Measurements from ENCODE around the gene EIF4A3.

Gene EIF4A3

DNA sequence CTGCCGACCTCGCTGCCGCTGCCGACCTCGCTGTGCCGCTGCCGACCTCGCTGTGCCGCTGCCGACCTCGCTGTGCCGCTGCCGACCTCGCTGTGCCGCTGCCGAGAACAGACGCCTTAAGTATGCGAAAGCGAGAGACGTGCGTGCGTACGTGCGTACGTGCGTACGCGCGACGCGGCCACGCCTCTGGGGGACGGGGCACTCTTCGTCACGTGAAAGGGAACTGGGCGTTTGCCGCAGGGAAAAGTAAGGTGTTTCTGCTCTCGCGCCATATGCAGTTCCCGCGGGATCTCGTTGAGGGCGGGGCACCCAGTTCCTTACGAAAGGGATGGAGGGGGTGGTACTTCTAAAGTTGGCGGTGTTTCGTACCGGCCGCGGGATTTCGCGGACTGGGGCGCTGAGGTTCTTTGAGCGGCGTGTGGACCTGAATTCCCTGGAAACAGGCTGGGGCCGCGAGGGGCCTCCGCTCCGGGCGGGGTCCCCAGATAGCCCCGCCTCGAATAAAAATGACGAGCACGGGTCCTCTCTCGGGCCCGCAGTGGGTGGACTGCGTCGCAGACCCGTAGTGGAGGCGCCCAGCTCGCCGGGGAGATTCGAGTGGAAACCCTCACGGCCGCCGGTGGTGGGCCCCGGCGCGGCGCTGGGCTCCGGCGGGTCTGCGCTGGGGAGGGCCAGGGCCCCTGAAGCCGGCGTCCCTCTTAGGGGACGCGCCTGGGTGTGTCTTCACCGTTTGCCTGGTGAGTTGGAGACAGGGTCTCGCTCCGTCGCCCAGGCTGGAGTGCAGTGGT lies at the start of gene EIF4A3:
Gene EIF4A3, minus strand, starts transcription at position 94 of the 788 bp plus-strand sequence. CDS start 167 bp downstream, outside the sequence.
- peak; percentile 98 for DNase-seq

GRCh38 chr17:80196652-80197051 lies 49.7 kb upstream of the EIF4A3 start:
- no peak for DNase-seq

DNA sequence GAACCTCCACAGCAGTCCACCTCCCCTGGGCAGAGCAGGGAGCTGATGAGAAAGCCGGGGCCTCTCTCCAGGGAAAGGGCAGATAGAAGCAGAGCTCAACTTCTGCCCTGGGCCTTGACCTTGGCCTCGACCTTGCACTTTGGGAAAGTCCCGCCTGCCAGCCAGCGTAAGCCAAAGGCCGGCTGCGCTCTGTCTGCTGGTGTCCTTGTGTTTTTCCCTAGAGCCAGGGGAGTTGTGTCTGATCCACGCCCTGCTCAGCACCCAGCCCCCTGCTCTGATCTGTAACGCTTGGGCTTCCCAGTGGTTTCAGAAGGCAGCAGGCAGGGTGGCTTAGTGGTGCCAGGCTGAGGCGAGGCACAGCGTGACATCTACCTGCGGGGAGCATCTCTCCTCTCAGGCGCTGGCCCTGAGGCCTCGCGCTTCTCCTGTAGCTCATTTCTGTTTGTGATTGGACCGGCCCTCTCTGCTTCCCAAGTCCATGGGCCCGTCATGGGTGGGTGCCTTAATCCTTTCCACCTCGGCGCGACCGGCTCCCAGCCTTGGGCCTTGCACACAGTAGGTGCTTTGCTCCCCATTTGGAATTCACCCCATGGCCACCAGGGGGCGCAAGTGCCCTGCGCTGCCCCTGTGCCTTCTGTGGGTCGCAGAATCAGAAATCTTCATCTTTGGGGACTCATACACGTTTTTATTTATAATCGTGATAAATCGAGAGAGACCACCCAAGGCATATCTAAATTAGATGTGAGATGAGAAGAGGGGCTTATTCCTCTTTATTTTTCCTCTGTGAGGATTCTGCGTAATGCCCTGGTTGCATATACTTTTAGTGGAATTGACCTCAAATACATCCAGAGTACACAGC lies 49.0 kb upstream of the EIF4A3 start:
- DNase-seq: peak; percentile 46

DNA sequence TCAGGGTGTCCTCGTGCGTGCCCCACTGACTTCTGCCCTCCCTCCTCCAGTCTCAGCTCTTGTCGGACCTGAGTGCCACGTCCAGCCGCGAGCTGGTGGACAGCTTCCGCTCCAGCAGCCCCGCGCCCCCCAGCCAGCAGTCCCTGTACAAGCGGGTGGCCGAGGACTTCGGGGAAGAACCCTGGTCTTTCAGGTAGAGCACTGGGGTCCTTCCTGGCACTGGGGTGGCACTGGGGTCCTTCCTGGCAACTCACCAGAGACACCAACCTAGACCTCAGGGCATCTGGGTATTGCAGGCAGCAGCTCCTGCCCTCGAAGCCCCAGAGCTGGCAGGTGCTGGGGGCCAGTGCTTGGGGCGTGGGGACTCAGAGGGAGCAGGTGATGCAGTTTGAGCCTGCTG lies 48.2 kb upstream of the EIF4A3 start:
- DNase-seq: no peak

DNA sequence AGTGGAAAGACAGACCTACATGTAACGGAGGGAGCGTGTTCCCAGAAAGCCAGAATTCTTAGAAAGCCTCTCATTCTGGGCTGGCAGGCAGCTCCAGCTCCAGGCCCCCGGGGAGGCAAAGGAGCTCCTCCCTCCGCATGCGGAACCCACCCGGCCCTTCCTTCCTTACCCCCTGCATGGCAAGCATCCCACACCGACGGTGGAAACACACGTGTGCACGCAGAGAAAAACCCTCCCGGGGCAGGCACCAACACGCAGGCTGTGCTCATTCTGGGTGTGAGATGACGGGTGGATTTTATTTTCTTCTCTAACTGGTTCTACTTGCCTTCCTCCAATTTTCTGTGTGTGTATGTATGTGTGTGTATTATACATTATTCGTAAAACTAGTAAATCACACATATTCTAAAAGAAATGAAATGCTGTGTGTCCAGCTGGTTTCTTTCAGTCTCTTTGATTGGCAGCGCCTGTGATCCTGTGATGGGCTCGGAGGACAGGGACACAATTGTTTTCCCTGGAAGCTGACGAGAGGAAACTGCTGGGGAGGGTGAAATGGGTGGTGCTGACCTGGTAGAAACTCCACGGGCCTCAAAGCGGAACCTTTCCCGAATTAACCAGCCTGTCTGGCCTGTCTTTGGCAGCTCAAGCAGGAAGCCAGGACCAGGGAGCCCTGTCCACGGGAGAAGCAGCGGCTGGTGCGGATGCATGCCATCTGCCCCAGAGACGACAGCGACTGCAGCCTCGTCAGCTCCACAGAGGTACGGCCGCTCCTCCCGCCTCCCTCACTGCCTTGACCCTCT lies 45.1 kb upstream of the EIF4A3 start:
- DNase-seq: no peak

GRCh38 chr17:80191192-80191591 lies 44.3 kb upstream of the EIF4A3 start:
- no peak for DNase-seq

GRCh38 chr17:80190716-80191115 lies 43.8 kb upstream of the EIF4A3 start:
- DNase-seq: no peak

DNA sequence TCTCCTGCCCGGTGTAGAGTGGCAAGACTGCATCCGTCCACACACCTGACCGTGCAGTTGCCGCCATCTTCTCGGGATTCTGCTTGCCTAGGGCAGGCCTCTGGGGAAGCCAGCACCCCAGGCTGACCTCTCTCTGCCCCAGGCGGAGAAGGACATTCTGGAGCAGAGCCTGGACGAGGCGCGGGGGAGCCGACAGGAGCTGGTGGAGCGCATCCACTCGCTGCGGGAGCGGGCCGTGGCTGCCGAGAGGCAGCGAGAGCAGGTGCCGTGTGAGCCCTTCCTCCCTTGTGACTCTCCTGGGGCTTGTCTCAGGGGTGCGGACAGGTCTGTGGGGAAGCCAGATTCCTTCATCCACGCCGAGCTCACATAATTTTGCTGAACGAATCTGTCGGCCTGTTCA lies 42.7 kb upstream of the EIF4A3 start:
- no peak for DNase-seq

DNA sequence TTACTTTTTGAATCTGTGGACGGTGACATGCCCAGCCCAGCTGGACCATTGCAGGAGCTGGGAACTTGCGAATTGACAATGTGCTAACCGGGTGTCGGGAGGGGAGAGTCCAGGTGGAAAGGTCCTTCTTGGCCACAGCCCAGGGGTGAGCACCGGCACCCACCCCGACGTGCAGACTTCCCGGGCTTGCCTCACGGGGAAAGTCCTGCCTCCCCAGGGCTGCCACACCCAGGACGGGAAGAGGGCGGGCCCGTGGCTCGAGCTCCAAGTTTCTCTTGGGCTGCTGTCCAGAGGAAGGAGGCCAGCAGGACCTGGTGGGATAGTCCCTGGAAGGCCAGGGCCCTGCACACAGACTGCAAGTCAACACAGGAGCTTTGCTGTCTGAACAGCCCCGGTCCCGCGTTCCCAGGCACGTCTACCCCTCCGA lies 40.6 kb upstream of the EIF4A3 start:
- no peak for DNase-seq

DNA sequence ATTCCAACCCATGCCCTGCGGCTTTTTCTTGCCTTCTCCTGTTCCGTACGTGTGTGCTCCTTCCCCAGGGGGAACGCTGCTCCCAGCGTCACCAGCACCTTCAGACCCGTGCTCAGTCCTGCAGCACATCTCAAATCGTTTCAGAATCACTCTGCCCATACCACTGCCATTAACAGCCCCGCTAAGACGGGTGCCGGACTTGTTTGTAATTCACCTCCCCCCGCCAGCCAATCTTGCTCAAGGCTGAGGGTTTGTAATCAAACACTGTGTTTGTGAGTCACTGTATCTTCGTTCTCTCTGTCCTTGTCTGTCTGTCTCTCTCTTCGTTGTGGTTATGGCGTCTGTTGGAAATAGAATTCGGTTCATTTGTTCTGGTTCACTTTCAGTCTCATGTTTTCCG lies 40.2 kb upstream of the EIF4A3 start:
- no peak for DNase-seq

DNA sequence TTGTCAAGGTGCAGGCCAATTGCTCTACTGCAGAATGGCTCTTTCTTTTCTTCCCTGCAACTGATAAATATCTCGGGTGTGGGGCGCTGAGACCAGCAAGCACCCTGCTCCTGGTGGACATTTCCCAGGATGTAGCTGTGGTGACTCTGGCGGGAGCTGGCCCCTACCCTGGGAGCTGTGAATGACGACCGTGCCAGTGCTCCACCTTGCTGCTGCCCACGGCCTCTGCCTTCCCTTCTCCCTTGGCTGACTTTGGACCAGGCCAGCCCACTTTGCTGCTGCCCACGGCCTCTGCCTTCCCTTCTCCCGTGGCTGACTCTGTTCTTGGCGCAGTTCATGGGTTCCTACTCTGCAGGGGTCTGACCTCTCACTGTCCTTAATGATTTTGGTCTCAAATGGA lies 39.0 kb upstream of the EIF4A3 start:
- no peak for DNase-seq

DNA sequence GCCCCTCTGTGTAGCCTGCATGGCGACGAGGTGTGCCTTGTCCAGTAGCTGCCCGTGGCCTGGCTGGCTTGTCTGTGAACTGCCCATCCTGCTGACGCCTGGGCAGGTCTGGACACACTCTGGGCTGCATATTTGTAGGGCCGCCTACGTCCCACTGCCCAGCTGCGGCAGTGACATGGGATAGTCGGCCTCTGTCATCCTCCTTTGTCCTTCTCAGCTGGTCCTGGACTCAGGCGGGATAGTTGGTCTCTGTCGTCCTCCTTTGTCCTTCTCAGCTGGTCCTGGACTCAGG lies 37.4 kb upstream of the EIF4A3 start:
- DNase-seq: no peak

- DNase-seq: no peak
These were observed 36.9 kb upstream of the EIF4A3 start for GRCh38 chr17:80183581-80184422.

DNA sequence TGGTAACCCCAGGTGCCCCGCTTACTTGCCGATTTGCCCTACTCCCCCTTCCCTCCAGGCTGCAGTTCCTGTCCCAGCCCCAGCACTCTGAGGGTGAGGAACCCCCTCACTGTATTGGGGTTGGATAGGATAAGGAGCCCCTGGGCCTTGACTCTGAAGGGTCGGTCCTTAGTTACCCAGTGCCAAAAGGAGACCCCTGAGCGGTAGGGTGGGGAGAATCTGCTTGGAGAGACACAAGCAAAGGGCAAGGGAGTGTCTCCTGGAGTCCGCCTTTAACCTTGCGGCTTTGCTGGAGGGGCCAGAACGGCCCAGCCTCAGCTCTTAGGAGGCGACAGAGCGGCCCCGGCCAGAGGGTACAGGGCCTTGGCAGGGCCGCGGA lies 35.9 kb upstream of the EIF4A3 start:
- no peak for DNase-seq

DNA sequence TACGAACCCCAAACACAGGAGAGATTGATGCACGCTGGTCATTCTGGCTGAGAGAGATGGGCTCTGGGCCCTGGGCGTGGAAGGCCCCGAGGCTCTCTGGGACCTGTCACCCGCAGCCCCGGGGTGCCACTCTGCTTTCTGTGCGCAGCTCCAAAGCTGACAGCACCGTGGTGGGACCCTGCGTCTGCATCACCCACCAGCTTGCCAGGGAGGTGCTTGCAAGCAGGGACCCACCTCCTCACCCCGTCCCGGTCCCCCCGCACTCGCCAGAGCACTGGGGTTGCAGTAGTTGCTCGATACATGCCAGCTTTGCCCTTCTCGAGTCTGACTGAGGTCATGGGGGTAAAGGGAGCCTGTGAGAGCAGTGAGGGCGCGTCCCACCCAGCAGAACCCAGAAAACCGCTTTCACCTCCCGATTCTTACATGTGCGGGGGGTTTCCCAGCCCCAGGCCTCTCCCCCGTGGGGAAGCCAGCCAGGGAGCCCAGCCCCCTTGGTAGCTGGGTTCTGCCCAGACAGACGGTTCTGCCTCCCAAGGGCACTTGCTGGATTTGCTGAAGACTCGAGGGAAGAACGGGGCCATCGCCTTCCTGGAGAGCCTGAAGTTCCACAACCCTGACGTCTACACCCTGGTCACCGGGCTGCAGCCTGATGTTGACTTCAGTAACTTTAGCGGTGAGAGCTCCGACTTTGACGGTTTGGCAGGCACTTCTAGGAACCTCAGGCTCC lies 35.4 kb upstream of the EIF4A3 start:
- no peak for DNase-seq

- DNase-seq: no peak
These were observed 34.5 kb upstream of the EIF4A3 start for GRCh38 chr17:80181431-80181830.

DNA sequence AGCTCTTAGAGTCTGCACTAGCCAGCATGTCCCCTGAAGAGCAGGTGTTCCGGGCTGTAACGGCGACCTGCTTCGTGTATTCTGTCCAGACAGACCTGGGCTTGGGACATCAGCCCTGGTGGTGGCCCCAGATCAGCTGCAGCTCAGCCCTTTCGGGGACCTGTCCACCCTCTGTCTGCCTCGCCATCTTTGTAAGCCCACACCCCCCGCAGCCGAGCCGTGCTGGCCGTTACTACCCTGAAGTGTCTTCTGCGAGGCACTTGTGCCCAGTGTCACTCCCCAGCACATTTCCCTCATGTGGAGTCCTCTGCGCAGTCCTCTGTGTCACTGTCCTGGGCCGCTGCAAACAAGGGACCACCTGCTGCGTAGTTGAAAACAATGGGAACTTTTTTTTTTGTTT lies 33.3 kb upstream of the EIF4A3 start:
- no peak for DNase-seq

GRCh38 chr17:80177986-80178595 lies 31.2 kb upstream of the EIF4A3 start:
- DNase-seq: no peak

DNA sequence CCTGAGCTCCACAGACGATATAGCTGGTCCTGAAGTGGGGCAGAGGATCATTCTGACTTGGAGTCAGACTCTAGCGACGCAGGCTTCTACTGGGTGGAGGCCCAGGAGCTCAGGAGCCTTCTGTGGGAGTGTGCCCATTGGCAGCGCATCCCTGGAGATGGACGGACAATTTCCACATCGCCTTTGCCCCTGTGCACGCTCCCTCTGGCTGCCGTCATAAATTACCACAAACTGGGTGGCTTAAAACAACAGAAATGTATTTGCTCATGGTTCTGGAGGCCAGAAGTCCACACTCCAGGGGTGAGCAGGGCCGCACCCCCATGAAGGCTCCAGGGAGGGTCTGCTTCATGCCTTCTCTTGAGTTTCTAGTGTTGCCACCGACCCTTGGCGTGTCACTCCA lies 29.8 kb upstream of the EIF4A3 start:
- DNase-seq: no peak

GRCh38 chr17:80173916-80174315 lies 27.0 kb upstream of the EIF4A3 start:
- DNase-seq: no peak

DNA sequence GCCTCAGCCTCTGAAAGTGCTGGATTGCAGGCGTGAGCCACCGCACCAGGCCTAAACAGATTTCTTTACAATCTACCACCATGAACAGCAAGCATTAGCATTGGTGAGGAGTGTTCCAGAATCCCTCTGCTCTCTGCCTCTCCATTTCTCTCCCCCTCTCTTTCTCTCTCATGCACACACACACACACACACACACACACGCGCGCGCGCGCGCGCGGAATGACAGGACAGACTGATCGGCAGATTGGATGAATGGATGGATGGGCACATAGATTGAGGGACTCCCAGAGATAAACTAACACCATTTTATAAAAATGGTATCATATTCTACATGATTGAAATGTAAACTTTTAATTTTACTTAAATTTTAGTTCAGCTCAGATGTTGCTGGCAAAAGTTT lies 26.2 kb upstream of the EIF4A3 start:
- no peak for DNase-seq

GRCh38 chr17:80171681-80172080 lies 24.8 kb upstream of the EIF4A3 start:
- no peak for DNase-seq

All from CD4-positive, alpha-beta T cell treated with Interferon gamma for 1 hour (primary cell).